RWPE1 (cell line): ENCODE results near the gene ANAPC2.
A peak's percentile ranks its signal among the peaks of the same experiment; 100 is the strongest.

Source experiments
- CTCF ChIA-PET: fragments of 350-600 bp; sonication (Branson Sonifier 250); formaldehyde crosslinking; extraction: SDS; loops from one replicate; lab custom pipeline; 2021; lab: Yijun Ruan, JAX
- POLR2A ChIA-PET: fragments of 400-600 bp; formaldehyde crosslinking; extraction: SDS; loops from one replicate; lab custom pipeline; 2020; ENCODE audit warnings: antibody characterized with exemption; ENCODE audit not compliant: low non-redundant PET; lab: Yijun Ruan, JAX
- DNase-seq: peaks from one replicate; pipeline ENCODE4 v3.0.0; 2012; ENCODE audit warnings: low spot score
- H3K27ac ChIP-seq: fragments of 450-650 bp; 2 replicates; pipeline ENCODE4 v1.5.1; 2017
- TF ChIP-seq, protein P1 (sequence below): fragments of 450-650 bp; conservative IDR thresholded peaks from 2 replicates; pipeline ENCODE4 v1.5.1; 2017; ENCODE audit warnings: low read depth, mild to moderate bottlenecking

ANAPC2 gene

GRCh38 chr9:137150617-137151457 is 37.5 kb downstream of the ANAPC2 start:
- peak overlapping the region; percentile 75 for H3K27ac ChIP-seq
- peak; percentile 92 for DNase-seq
- POLR2A ChIA-PET, result interaction anchor here (0.7 to 1.5 kb wide), 2 partner anchors 21 to 63 kb away, joined by 3 to 4 read pairs; no protein-coding TSS in a partner anchor
- CTCF ChIA-PET, result interaction anchor here (0.6 to 1.0 kb wide), 4 partner anchors 18 to 145 kb away, joined by 3 to 4 read pairs (median 3); partner anchors contain the start of gene ABCA2
- TF ChIP-seq, protein P1, sequence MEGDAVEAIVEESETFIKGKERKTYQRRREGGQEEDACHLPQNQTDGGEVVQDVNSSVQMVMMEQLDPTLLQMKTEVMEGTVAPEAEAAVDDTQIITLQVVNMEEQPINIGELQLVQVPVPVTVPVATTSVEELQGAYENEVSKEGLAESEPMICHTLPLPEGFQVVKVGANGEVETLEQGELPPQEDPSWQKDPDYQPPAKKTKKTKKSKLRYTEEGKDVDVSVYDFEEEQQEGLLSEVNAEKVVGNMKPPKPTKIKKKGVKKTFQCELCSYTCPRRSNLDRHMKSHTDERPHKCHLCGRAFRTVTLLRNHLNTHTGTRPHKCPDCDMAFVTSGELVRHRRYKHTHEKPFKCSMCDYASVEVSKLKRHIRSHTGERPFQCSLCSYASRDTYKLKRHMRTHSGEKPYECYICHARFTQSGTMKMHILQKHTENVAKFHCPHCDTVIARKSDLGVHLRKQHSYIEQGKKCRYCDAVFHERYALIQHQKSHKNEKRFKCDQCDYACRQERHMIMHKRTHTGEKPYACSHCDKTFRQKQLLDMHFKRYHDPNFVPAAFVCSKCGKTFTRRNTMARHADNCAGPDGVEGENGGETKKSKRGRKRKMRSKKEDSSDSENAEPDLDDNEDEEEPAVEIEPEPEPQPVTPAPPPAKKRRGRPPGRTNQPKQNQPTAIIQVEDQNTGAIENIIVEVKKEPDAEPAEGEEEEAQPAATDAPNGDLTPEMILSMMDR, result no peak

DNA sequence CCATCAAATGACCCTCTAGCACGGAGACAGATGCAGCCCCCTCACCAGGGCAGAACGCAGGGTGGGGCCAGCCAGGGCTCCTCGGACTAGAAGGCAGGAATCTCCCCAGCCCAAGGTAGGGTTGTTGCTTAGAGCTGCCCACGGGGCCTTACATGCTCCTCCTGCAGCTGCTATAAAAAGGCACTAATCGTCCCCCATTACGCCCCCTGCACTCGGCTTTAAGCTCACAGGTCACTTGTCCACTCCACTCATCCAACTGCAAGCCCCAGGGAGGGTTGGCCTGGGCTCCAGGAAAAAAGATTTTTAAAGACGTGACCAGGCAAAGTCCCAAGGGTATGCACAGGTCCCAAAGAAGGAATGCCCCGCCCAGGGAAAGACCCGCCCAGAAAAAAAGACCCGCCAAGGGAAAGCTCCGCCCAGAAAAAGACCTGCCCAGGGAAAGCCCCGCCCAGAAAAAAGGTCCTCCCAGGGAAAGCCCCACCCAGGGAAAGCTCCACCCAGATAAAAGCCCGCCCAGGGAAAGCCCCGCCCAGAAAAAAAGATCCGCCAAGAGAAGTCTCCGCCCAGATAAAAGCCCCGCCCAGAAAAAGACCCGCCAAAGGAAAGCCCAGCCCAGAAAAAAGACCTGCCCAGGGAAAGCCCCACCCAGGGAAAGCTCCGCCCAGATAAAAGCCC is 38.3 kb downstream of the ANAPC2 start:
- ChIA-PET POLR2A (interaction anchor here (0.7 to 1.5 kb wide), 2 partner anchors 21 to 63 kb away, joined by 3 to 4 read pairs; no protein-coding TSS in a partner anchor), CTCF (interaction anchor here (0.7 to 1.0 kb wide), 2 partner anchors 121 to 439 kb away, joined by 3 read pairs; partner anchors contain the start of gene ABCA2)
- peak; percentile 92 for DNase-seq
- peak overlapping the region; percentile 75 for H3K27ac ChIP-seq
- TF ChIP-seq, protein P1, result no peak

DNA sequence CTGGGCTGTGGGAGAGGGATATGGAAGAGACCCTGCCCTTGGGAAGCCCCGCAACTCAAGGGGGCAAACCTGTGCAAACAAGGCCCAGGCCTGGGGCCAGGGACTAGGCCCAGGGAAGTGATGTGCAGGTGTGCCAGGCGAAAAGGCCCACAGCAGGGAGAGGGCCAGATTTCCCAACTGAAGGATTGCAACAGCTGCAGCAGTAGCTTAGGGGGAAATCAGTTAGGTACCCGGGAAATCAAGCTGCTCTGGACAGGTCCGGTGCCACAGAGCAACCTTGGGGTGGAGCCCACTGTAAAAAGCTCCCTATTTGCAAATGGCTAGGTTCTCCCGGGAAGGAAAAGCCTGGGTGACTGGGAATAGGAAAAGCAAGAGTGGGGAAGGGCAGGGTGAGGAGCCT is 39.0 kb downstream of the ANAPC2 start:
- TF ChIP-seq, protein P1, result no peak
- no peak for DNase-seq
- peak overlapping the region; percentile 75 for H3K27ac ChIP-seq
- ChIA-PET CTCF (no interaction called here), POLR2A (no interaction called here)

- CTCF ChIA-PET, result no interaction called here
Measured at GRCh38 chr9:137148661-137149060, 39.7 kb downstream of the ANAPC2 start.

DNA sequence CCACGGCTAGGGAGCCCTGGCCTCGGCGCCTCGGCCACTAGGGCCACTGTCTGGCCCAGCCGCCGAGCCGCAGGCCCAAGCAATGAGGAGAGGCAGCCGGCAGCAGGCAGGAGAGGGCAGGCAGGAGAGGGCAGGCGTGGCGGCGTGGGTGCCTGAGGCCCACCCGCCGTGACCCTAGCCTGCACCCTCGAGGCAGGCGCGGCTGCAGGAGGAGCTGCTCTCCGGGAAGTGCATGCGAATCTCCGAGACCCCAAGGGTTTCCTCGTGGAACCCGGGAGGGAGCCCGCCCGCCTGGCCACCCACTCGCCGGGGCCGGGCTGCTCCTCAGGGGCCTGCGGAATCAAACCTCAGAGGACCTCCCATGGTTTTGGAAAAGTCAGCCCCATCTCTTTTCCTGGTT is 40.1 kb downstream of the ANAPC2 start:
- no peak for DNase-seq
- CTCF ChIA-PET, result no interaction called here
- POLR2A ChIA-PET, result no interaction called here
- no peak overlapping the region for H3K27ac ChIP-seq
- TF ChIP-seq, protein P1, result no peak

More at GRCh38 chr9:137148661-137149060, 39.7 kb downstream of the ANAPC2 start:
- no peak for DNase-seq
- peak overlapping the region; percentile 75; the same call in 1 of the 2 replicates for H3K27ac ChIP-seq
- POLR2A ChIA-PET, result no interaction called here
- TF ChIP-seq, protein P1, result no peak

- no peak overlapping the region for H3K27ac ChIP-seq
- CTCF ChIA-PET, result no interaction called here
- DNase-seq, result no peak
- POLR2A ChIA-PET, result no interaction called here
- TF ChIP-seq, protein P1, result no peak
Measured at GRCh38 chr9:137147793-137148160, 40.6 kb downstream of the ANAPC2 start.
